UCSD-AML1 (cell line): ENCODE results near the gene RNF180.
"Not testable (repeated sequence)": the region's sequence is repeated elsewhere in the genome, so short reads cannot be mapped to it uniquely, and the experiment has no call there.

Source experiments
- DNase-seq: peaks from one replicate; lab custom pipeline; 2025; ENCODE audit not compliant: unreplicated experiment; lab: John Stamatoyannopoulos, UW

RNF180 gene

DNA sequence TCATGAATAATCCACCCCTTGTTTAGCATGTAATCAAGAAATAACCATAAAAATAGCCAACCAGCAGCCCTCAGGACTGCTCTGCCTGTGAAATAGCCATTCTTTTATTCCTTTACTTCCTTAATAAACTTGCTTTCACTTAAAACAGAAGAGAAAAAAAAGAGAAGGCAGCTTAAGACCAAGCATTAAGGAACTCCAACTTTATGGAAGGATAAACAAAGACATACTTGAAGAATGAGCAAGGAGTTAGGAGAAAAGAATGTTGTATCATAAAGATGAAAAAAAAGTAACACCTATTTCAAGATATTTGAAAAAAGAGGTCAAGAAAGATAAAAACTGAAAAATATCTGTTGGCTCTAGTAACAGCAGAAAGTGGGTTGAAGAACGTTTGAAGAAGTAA lies 107.6 kb downstream of the RNF180 start:
- no peak for DNase-seq

DNA sequence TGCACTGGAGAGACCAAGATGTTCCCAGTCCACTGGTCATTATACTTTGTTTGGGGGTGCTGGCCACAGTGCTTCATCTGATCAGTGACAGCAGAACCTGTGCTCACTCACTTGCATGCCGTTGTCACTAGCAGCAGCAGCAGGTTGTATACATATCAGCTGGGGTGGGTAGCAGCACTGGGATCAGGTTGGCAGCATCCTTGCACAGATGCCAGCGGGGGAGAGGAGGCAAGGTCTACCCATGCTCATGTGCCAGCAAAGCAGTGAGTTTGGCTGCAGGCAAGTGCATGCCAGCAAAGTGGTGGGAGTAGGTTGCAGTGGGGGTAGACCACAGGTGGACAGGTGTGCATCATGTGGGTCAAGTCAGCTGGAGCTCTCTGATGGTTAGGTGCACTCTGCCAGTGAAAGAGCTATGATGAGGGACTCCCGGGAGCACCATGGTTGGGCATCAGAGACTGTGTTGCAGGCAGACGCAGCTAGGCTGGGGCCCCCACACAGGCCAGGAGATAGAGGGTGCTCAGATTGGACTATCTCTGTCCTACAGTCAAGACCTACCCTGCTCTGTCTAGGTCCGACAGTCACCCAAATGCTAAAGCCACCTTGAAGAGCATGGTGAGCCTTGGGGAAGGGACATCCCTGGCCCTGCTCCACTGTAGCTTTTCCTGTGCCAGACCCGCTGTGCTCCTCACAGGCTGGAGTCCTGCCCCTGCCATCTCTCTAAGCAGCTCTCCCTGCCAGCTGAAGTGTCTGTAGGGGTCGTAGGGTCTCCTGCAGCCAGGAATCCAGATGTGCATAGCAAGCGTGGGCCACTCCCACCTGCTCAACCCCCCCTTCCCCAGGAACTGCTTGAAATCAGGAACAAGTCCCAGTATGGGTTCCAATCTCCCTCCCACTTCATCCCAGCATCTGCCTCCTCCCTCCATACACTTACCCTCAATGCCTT lies 119.8 kb downstream of the RNF180 start:
- no peak for DNase-seq

DNA sequence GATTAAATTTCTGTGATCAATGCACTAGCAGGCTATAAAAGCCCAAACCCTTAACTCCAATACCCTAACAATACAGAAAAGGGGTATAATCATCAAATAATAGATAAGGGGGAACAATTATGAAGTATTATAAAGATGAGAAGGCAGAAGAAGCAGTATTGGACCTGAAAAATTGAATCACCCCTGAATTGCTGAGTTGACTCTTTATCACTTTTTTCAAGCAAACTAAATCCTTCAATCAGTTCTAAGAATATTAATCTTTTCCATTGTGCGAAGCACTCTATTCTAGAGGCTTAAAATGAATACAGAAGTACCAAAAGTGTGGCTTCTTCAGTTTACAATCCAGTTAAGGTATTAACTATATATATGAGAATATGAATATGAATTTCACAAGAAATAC lies 120.7 kb downstream of the RNF180 start:
- DNase-seq = no peak

DNA sequence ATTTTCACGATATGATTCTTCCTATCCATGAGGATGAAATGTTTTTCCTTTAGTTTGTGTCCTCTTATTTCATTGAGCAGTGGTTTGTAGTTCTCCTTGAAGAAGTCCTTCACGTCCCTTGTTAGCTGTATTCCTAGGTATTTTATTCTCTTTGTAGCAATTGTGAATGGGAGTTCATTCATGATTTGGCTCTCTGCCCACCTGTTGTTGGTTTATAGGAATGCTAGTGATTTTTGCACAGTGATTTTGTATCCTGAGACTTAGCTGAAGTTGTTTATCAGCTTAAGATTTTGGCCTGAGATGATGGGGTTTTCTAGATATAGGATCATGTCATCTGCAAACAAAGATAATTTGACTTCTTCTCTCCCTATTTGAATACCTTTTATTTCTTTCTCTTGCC lies 122.9 kb downstream of the RNF180 start:
- DNase-seq = not testable (repeated sequence)

DNA sequence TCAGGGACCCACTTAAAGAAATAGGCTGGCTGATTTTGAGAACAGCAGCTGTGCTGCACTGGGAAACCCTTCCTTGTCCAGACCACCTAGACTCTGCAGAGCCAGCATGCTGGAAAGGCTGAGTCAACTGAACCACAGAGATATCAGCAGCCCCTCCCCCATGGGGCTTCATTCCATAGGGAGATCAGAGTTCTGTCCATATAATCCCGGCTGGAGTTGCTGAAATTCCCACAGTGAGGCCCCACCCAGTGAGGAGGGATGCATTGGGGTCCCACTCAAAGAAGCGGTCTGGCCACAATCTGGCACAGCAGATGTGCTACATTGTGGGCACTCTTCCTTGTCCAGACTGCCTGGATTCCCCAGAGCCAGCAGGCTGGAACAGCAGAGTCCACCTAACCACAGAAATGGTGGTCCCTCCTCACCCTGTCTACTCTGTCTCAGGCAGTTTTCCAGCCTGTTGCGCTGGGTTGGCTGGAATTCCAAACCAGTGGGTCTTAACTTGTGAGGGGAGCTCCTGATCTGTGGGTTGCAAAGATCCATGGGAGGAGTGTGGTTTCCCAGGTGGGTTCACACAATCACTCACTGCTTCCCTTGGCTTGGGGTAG lies 127.1 kb downstream of the RNF180 start:
- DNase-seq = no peak

DNA sequence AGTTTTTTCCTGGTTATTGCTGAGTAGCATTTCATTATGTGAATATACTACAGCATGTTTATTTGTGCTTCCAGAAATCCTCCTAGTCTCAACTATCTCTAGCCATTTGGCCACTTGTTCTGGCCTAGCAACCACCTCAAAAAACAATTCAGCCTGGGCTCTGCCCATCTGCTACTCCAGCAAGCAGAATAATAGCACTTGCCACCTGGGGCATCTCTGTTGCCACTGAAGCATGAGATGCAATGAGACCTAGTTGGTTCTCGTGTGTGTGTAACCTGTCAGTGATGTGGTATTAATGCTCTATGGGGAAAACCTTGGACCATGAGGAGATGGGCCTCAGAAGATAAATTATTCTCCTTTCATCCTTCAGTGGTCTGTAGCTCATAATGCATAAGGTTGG lies 129.5 kb downstream of the RNF180 start:
- no peak for DNase-seq

DNA sequence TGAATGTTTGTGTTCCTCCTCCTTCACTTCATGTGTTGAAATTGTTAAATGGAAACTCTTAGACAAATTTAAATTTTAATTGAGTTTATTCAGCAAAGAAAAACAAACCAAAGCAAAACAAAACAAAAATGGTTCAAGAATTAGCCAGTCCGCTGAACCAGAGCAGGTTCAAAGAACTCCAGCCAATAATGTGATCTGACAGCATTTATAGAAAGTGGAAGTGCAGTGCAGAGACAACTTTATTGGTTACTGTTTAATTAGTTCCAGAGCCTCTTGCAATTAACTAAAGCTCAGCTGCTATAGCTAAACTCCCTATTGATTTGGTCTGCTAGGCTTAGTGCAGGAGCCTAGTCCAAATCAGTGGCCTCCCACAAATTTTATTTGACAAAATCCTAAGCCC lies 132.9 kb downstream of the RNF180 start:
- no peak for DNase-seq

DNA sequence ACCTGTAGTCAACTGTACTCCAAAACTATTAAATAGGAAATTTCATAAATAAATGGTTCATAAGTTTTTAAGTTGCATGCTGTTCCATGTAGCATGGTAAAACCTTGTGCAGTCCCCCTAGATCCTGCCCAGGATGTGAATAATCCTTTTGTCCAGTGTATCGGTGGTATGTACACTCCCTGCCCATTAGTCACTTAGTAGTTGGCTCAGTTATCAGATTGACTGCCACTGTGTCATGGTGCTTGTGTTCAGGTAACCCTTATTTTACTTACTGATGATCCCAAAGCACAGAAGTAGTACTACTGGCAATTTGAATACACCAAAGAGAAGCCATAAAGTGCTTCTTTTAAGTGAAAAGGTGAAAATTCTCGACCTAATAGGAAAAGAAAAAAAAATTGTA lies 134.2 kb downstream of the RNF180 start:
- DNase-seq = no peak

DNA sequence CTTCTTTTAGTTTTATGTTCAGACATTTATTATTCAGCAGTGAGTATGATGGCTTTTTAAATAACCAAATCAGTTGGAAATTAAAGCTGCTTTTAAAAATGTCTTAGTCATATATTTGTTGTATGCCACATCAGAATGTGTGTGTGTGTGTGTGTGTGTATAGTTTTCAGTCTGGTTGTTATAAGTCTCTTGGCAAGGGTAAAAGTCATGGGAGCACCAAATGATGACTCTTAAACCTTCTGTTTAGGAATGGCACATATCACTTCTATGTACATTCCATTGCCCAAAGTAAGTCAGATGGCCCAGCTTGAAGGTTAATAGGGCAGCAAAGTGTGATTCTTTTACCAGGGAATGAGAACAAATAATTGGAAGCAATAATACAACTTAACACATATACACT lies 135.9 kb downstream of the RNF180 start:
- no peak for DNase-seq

DNA sequence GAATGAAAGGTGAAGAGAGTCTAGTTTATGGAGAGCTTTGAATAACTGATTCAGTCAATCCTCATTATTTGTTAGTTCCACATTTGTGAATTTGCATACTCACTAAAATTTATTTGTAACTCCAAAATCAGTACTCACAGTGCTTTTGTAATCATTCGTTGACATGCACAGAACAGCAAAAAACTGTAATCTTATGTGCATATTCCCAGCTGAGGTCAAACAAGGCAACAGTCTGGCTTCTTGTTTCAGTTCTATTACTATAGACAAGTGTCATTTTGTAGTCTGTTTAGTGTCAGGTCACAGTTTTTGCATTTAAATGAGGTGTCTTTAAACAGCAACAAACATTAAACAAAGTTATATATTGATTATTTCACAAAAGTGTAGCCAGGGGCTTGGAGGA lies 142.5 kb downstream of the RNF180 start:
- no peak for DNase-seq

DNA sequence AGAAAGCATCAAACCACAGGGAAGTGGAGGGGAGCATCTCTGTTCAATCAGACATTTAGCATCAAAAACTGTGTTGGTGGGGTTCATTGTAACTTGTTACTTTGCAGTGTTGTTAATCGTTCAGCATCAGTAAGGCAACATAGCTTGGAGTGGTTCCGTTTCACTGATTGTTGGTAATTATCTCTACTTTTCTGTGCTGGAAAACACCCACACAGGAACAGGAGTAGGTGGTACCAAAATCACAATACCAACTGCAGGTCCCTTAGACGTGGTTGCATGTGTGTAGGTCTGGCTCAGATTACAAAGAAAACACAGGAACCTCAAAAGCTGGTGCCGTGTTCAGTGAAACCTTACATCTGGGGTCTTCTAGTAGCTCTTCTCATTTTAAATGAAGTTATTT lies 146.8 kb downstream of the RNF180 start:
- DNase-seq = no peak

DNA sequence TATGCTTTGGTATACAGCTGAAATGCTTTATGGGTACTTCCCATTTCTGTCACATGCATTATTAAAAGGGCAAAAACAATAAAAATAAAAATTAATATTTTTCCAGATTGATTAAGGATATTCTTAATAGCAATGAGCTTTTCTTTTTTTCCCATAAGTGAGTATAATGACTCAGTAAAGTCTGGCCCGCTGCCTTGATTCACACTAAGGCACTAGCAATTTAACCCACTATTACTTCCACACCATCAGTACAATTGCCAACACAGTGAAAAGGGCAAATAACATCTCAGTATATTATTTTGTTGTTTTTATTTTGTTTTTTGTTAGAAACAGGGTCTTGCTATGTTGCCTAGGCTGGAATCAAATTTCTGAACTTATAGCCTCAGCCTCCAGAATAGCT lies 150.1 kb downstream of the RNF180 start:
- no peak for DNase-seq

DNA sequence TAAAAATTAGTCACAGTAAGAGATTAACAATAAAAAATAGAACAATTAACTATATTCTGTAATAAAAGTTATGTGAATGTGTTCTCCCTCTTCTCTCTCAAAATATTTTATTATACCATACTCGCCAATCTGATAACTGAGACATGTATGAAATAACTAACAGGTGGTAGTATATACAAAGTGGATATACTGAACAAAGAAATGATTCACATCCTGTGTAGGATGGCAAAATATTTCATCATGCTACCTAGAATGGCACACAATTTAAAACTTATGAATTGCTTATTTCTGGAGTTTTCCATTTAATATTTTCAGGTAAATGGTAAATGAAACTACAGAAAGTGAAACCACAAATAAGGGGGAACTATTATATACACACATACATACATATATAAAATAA lies 152.5 kb downstream of the RNF180 start:
- no peak for DNase-seq

DNA sequence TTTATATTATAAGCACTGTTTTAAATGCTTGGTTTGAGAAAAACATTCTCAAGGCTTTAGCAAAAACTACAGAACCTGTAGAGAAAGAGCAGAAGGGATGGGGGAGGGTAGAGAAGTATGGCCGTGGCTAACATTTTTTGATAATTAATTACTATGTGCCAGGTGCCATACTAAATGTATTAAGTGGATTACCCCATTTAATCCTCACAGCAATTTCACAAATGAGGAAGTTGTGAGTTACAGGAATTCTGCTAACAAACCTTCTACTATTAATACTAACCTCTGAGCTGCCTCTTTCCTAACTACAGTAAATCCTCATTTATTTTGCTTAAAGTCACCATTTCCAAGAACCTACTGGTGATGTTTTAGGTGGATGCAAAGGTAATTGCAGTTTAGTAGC lies 157.9 kb downstream of the RNF180 start:
- no peak for DNase-seq

DNA sequence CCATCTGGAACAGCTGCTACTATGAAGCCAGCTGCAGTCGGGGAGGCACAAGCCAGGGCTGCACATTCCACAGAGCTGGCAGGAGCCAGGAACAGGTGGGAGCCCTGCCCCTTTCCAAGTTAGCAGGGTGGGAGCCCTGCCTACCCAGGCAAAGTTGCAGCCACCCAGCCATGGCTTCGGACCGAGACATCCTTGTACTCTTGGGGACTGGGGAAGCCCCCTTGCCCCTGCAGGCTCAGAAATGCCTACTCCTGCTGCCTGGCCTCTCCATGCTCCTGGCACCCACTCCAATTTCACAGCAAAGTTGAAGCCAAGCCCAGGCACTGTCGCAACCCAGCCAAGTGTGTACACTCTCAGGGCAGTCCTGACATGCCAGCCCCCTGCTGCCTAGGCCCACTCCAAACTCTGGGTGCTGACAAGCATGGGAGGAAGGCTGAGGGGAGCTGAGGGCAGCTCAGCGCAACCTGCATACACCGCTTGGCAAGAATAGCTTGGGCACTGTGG lies 165.1 kb downstream of the RNF180 start:
- DNase-seq = no peak

DNA sequence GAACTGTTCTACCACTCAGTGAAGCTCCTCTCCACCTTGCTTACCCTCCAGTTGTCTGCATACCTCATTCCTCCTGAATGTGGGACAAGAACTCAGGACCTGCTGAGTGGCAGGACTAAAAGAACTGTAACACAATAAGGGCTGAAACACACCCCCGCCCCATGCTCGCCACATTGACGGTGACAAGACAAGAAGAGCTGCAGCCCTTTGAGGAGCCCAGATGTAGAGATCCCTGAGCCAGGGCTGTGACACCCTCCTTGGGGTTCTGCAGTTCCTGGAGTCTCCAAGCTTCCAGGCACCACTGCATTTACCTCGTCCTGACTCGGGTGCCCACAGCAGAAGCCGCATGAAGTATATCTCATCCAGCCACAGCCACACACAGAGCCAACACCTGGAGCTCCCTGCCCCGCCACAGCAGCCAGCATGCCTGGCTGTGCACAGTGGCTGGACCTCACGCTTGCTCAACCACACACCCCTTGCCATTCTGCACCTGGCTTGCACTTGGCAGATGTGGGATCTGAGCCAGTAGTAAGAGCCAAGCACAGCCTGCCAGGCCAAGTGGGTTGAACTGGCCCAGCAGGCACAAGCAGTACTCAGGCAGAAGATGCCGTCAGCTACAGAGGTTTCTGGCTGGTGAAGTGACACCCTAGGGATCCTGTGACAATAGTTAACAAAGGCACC lies 166.1 kb downstream of the RNF180 start:
- no peak for DNase-seq

DNA sequence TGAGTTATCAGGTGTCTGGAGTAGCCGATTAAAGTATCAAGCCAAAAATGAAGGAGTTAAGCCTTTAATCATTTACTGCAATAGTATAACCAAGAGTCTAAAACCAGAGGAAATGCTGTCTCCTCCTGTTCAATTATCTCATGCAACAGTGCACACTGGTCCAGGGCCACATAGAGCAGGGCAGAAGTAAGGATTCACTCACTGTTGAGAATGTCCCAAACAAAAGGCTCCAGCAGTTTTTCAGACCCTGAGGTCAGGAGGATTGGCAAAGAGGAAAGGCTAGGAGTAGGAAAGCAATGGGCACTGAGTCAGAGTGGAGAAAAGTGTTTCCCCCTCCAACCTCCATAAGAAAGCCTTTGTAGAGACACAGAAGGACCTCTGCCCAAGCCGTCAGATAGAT lies 168.2 kb downstream of the RNF180 start:
- DNase-seq = no peak

DNA sequence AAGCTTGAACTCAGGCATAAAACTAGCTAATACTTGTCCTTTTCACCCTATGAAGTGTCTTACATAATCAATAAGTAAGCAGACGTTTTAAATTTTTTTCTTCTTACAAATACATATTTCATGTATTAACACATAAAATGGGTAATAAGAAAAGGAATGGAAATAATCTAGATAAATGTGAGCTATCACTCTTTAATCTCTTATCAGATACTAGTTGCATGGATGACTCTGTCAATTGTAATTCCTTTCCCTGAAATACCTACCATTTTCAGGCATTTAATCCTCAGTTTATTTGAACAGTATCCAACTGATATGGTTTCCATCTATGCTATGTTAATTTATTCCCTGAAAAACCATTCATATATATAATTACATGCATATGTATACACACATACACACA lies 174.1 kb downstream of the RNF180 start:
- DNase-seq = no peak

DNA sequence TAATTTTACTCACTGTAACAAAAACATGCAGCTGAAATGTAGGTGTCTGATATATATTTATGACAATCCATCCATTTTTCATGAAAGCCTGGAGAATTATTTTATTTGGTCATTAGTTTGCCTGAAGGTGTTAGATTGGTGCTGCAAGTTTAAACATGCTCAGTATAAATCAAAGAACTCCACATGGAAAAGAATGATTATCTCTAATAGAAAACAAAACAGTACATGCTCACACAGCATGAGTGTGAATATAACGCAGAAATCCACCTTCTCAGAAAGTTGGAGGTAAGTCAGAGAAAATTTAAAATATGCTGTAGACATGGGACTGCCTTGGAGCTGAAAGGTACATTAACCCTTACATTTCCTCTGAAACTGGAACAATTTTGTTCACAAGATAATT lies 174.7 kb downstream of the RNF180 start:
- DNase-seq = no peak

DNA sequence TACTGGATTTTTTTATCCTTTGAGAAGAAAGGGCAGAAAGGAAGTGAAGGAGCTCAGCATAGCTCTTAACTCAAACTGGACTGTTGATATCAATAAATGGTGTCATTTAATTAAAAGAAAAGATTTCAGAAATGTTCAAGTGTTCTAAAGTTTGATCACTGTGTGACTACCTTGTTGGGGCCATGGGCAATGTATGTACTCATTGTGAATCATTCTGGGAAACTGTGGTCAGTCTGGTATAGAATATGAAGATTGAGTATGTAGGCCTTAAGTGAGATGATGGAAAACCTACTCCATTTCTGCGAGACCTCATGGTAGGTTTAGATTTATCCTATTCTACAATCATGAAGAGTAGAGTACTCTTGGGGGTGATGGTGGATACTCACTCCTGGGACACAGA lies 175.7 kb downstream of the RNF180 start:
- no peak for DNase-seq

DNA sequence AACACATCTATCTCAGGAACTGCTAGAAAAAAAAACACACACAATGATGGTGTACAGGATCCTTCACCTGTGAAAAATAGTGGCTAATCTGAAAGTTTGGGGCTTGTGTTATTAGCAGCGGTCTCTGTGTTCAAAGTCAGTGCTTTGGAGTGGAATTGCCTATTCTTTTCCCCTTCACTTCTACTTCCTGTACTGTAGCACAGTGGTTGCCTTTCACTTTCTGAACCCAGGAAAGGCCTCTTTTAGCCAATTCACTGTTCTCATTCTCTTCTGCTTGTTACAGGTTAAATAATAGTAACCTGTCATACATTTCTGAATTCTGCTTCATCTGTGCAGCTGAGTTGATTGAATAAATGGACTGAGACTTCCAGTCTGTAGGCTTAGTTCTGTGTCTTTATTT lies 178.9 kb downstream of the RNF180 start:
- no peak for DNase-seq

DNA sequence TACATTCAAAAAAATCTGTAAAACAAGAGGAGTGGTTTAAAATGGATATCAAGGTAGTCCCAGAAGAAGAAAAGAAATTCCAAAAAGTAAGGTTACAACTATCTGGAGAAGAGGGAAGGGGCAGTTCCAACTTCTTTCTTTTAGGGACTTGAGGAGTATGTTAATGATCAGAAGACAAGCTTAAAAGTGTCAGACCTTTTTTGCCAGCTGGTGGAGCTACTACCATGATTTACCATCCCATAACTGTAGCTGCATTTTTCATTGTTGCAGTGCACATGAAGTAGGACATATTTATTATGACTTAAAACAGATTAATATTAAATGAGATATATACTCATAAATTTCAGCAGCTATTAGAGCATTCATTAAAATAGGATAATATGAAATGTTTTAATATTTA lies 181.7 kb downstream of the RNF180 start:
- DNase-seq = no peak
